ENCODE results near the gene CPNE6. TPM values are rescaled to one million over a fixed set of nuclear protein-coding genes. Genes with fewer than 3 reads are reported as not detected.

The CPNE6 gene
- total RNA-seq, 1 experiment from 2014 or later = not detected

GRCh38 chr14:24127673-24128072, 56.3 kb downstream of the CPNE6 start:
- H2BK5ac ChIP-seq (ENCODE audit: insufficient read length, low read length) = no peak overlapping the region
- H3K4ac ChIP-seq (ENCODE audit: low read depth, low read length) = no peak overlapping the region
- no peak overlapping the region for H2AK5ac ChIP-seq (ENCODE audit: insufficient read length, low read length)
- no peak overlapping the region for H2BK120ac ChIP-seq (ENCODE audit: low read depth, low read length, poor library complexity, severe bottlenecking)
- no peak overlapping the region for H3T11ph ChIP-seq (ENCODE audit: low read length)
- H3K23me2 ChIP-seq (ENCODE audit: insufficient read length, low read depth, low read length, poor library complexity, severe bottlenecking) = no peaks in the 10 kb centered on the region
- H2BK20ac ChIP-seq (ENCODE audit: low read depth, low read length, poor library complexity, severe bottlenecking) = no peak overlapping the region
- no peak overlapping the region for H3K14ac ChIP-seq (ENCODE audit: insufficient read depth, low read length)
- H3K18ac ChIP-seq (ENCODE audit: insufficient read length, low read depth, low read length) = no peak overlapping the region
- no peak overlapping the region for H2BK12ac ChIP-seq (ENCODE audit: insufficient read length, low read depth, low read length)
- no peaks in the 10 kb centered on the region for H3K79me2 ChIP-seq (ENCODE audit: insufficient read depth, low read length)
- no peak overlapping the region for H2AFZ ChIP-seq (ENCODE audit: low read length)
- Mint-ChIP-seq H3K4me3 (no peak overlapping the region), H3K27ac (no peak overlapping the region), H3K4me1 (no peaks in the 10 kb centered on the region), H3K36me3 (ENCODE audit: insufficient read depth in 1 of 3, low read depth in 3 of 3) (peaks cover 2 to 17% (median 15%) of the 10 kb centered on the region in 3 experiments; a peak in 6 of 7 replicates), H3K9me3 (no peaks in the 10 kb centered on the region), H3K27me3 (ENCODE audit: low read depth) (no peaks in the 10 kb centered on the region)
- H3K27me3 ChIP-seq (ENCODE audit: insufficient read depth, low read length) = no peaks in the 10 kb centered on the region
- H3K56ac ChIP-seq (ENCODE audit: insufficient read length, low read depth, low read length) = no peak overlapping the region
- H3K4me1 ChIP-seq (ENCODE audit: insufficient read depth, low read length) = no peaks in the 10 kb centered on the region
- H4K20me1 ChIP-seq (ENCODE audit: control insufficient read depth, insufficient read depth, insufficient read length) = no peaks in the 10 kb centered on the region
- no peaks in the 10 kb centered on the region for H3K9me3 ChIP-seq (ENCODE audit: control insufficient read depth, low read depth, low read length)
- H3K4me2 ChIP-seq (ENCODE audit: insufficient read depth, insufficient read length, low read length) = no peak overlapping the region
- H3K23ac ChIP-seq (ENCODE audit: insufficient read length, low read depth, low read length) = no peak overlapping the region
- no peak overlapping the region for H2BK15ac ChIP-seq (ENCODE audit: low read depth, low read length)
- no peak overlapping the region for H3K9ac ChIP-seq (ENCODE audit: extremely low read depth, insufficient read length, low read length)
- no peak for TF ChIP-seq CTCF (conservative IDR thresholded peaks at IDR 0.05)
- H3K79me1 ChIP-seq (ENCODE audit: insufficient read depth, low read depth, low read length, poor library complexity, severe bottlenecking) = no peaks in the 10 kb centered on the region
- H3K27ac ChIP-seq (ENCODE audit: insufficient read length, low read depth, low read length) = no peak overlapping the region
- no CpG with 5 or more reads among the region's 2 CpGs for WGBS (ENCODE audit: extremely low coverage, insufficient read length, low lambda C conversion rate)
- no peak for DNase-seq
- H4K5ac ChIP-seq (ENCODE audit: insufficient read length, low read depth, low read length) = no peak overlapping the region
- no peak overlapping the region for H4K91ac ChIP-seq (ENCODE audit: insufficient read length, low read depth, low read length)
- no peak overlapping the region for H4K8ac ChIP-seq (replicated peaks; ENCODE audit: insufficient read length, low read depth, low read length)

Other genes starting within 250 kb of the CPNE6 start
- gene DHRS4, start 117.8 kb upstream of the CPNE6 start, total RNA-seq (2021) = 11.2 and 12.7 TPM in 2 replicates
- 9.7 and 10.2 TPM in 2 replicates for gene DHRS4L2, start 82.6 kb upstream of the CPNE6 start, total RNA-seq (2021)
- 4.7 and 5.8 TPM in 2 replicates for gene CARMIL3, start 19.6 kb upstream of the CPNE6 start, total RNA-seq (2021)
- gene PCK2, start 22.7 kb downstream of the CPNE6 start, total RNA-seq (2021) = 48.9 and 50.2 TPM in 2 replicates
- 73.4 and 74.3 TPM in 2 replicates for gene DCAF11, start 43.2 kb downstream of the CPNE6 start, total RNA-seq (2021)
- 2.2 and 2.5 TPM in 2 replicates for gene NRL, start 43.4 kb downstream of the CPNE6 start, total RNA-seq (2021)
- 0.31 and 0.72 TPM in 2 replicates for gene FITM1, start 59.1 kb downstream of the CPNE6 start, total RNA-seq (2021)
- 109 TPM in 2 replicates for gene PSME1, start 64.6 kb downstream of the CPNE6 start, total RNA-seq (2021)
- 52.9 and 55.9 TPM in 2 replicates for gene EMC9, start 70.0 kb downstream of the CPNE6 start, total RNA-seq (2021)
- 125 and 126 TPM in 2 replicates for gene PSME2, start 75.0 kb downstream of the CPNE6 start, total RNA-seq (2021)
- 67.8 and 87.3 TPM in 2 replicates for gene RNF31, start 75.9 kb downstream of the CPNE6 start, total RNA-seq (2021)
- 20.9 and 27.6 TPM in 2 replicates for gene IRF9, start 89.7 kb downstream of the CPNE6 start, total RNA-seq (2021)
- gene REC8, start 100.5 kb downstream of the CPNE6 start, total RNA-seq (2021) = 58.0 and 58.5 TPM in 2 replicates
- 114 and 116 TPM in 2 replicates for gene IPO4, start 117.3 kb downstream of the CPNE6 start, total RNA-seq (2021)
- 31.6 and 31.8 TPM in 2 replicates for gene TM9SF1, start 123.9 kb downstream of the CPNE6 start, total RNA-seq (2021)
- gene TSSK4, start 134.1 kb downstream of the CPNE6 start, total RNA-seq (2021) = not detected in 2 replicates
- 42.0 and 46.2 TPM in 2 replicates for gene CHMP4A, start 141.9 kb downstream of the CPNE6 start, total RNA-seq (2021)
- 18.8 and 19.0 TPM in 2 replicates for gene MDP1, start 144.5 kb downstream of the CPNE6 start, total RNA-seq (2021)
- gene NEDD8, start 160.8 kb downstream of the CPNE6 start, total RNA-seq (2021) = 214 and 225 TPM in 2 replicates
- gene GMPR2, start 161.4 kb downstream of the CPNE6 start, total RNA-seq (2021) = 84.7 and 86.9 TPM in 2 replicates
- 41.3 and 47.6 TPM in 2 replicates for gene TINF2, start 171.1 kb downstream of the CPNE6 start, total RNA-seq (2021)
- 1.8 and 2.9 TPM in 2 replicates for gene TGM1, start 191.6 kb downstream of the CPNE6 start, total RNA-seq (2021)
- 25.6 and 26.1 TPM in 2 replicates for gene RABGGTA, start 200.0 kb downstream of the CPNE6 start, total RNA-seq (2021)
- 18.2 and 19.1 TPM in 2 replicates for gene DHRS1, start 228.2 kb downstream of the CPNE6 start, total RNA-seq (2021)
- gene NOP9, start 228.3 kb downstream of the CPNE6 start, total RNA-seq (2021) = 34.7 and 35.0 TPM in 2 replicates
- gene CIDEB, start 236.4 kb downstream of the CPNE6 start, total RNA-seq (2021) = not detected in 2 replicates
- 13.0 and 13.4 TPM in 2 replicates for gene LTB4R2, start 238.6 kb downstream of the CPNE6 start, total RNA-seq (2021)
- gene LTB4R, start 239.9 kb downstream of the CPNE6 start, total RNA-seq (2021) = 8.9 and 9.2 TPM in 2 replicates

Data from H9 (cell line).